OCI-LY3 (cell line): ENCODE data around the gene ERGIC1.

Source experiments
- EZH2phosphoT487 ChIP-seq: fragments of 200-600 bp; shearing (Covaris generic); IDR thresholded peaks from 2 replicates; pipeline ENCODE4 v1.6.1; 2018; ENCODE audit warnings: antibody characterized with exemption, mixed run types, low read depth
- TF ChIP-seq, protein P1 (sequence below): fragments of 200-600, 300-600 bp; sonication (generic); IDR thresholded peaks from 2 replicates; pipeline ENCODE4 v1.5.1; 2014; ENCODE audit warnings: antibody characterized with exemption, low read length, low read depth

DNA sequence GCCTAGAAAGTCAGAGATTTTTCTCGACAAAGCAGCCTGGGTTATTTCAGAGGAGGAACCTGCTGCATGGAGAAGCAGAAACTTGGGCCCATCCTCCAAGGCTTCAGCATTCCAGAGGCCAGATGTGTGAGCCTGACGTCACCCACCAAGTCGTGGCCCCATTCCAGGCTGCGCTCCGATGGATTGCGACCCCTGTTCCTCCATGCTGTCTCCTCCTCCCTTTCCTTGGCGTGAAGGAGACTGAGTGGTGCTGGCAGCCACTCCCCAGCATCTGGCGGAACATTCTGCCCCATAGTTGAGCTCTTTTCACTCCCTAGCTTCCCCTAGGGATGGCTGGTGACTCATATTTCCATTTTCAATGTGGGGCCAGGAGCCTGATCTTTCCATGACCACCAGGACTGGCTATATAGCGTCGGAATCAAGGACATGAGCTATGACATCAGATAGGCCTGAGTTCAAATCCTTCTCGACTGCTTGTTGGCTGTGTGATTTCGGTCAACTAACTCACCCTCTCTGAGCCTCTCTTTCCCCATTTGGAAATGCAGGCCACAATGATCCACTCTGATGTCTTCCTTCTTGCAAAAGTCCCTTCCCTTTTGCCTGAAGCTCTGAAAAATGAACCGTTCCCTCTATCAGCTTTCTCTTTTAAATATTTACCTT, 38.6 kb upstream of the ERGIC1 start:
- TF ChIP-seq, protein P1, sequence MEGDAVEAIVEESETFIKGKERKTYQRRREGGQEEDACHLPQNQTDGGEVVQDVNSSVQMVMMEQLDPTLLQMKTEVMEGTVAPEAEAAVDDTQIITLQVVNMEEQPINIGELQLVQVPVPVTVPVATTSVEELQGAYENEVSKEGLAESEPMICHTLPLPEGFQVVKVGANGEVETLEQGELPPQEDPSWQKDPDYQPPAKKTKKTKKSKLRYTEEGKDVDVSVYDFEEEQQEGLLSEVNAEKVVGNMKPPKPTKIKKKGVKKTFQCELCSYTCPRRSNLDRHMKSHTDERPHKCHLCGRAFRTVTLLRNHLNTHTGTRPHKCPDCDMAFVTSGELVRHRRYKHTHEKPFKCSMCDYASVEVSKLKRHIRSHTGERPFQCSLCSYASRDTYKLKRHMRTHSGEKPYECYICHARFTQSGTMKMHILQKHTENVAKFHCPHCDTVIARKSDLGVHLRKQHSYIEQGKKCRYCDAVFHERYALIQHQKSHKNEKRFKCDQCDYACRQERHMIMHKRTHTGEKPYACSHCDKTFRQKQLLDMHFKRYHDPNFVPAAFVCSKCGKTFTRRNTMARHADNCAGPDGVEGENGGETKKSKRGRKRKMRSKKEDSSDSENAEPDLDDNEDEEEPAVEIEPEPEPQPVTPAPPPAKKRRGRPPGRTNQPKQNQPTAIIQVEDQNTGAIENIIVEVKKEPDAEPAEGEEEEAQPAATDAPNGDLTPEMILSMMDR: no peak
- TF ChIP-seq EZH2phosphoT487: no peak
